GM18498 (cell line): ENCODE measurements around the gene TPI1.
"Not testable (repeated sequence)": the region's sequence is repeated elsewhere in the genome, so short reads cannot be mapped to it uniquely, and the experiment has no call there.

Experiments used
- ATAC-seq: cut with Tn5 transposase; IDR thresholded peaks from one replicate; pipeline ENCODE4 v1.9.1; 2021; ENCODE audit warnings: mild to moderate bottlenecking, moderate library complexity; ENCODE audit not compliant: unreplicated experiment

Gene TPI1

GRCh38 chr12:6890789-6891645 is 23.7 kb downstream of the TPI1 start:
- ATAC-seq = peak; percentile 94

GRCh38 chr12:6891646-6892001 is 24.3 kb downstream of the TPI1 start:
- ATAC-seq = peak; percentile 1

GRCh38 chr12:6892683-6893082 is 25.4 kb downstream of the TPI1 start:
- not testable (repeated sequence) for ATAC-seq

GRCh38 chr12:6894321-6894720 is 27.0 kb downstream of the TPI1 start:
- no peak for ATAC-seq

GRCh38 chr12:6896846-6897435 is 29.6 kb downstream of the TPI1 start:
- ATAC-seq = no peak

GRCh38 chr12:6899427-6899826 is 32.1 kb downstream of the TPI1 start:
- ATAC-seq = no peak

- ATAC-seq = no peak
These were observed 32.6 kb downstream of the TPI1 start for GRCh38 chr12:6899837-6900519.

GRCh38 chr12:6902448-6902847 is 35.1 kb downstream of the TPI1 start:
- no peak for ATAC-seq

GRCh38 chr12:6903722-6904121 is 36.4 kb downstream of the TPI1 start:
- no peak for ATAC-seq

GRCh38 chr12:6904280-6905276 is 37.2 kb downstream of the TPI1 start, which contains the start of gene LRRC23:
TSS of gene LRRC23 (plus strand) at chr12:6904822. CDS start at chr12:6905634, 812 bp downstream.
- peak; percentile 95 for ATAC-seq

GRCh38 chr12:6905414-6906040 is 38.2 kb downstream of the TPI1 start:
- no peak for ATAC-seq

- not testable (repeated sequence) for ATAC-seq
These were observed 40.8 kb downstream of the TPI1 start for GRCh38 chr12:6908141-6908540.

GRCh38 chr12:6909421-6910145 is 42.3 kb downstream of the TPI1 start:
- ATAC-seq = no peak

- no peak for ATAC-seq
These were observed 45.0 kb downstream of the TPI1 start for GRCh38 chr12:6912164-6912935.

- ATAC-seq = peak; percentile 75
These were observed 47.1 kb downstream of the TPI1 start, which contains the start of gene ENO2 for GRCh38 chr12:6914246-6914946. TSS of gene ENO2 (plus strand) at chr12:6914580. CDS start at chr12:6915833, 1,253 bp downstream.

GRCh38 chr12:6914947-6915788 is 47.8 kb downstream of the TPI1 start:
- ATAC-seq = no peak

GRCh38 chr12:6915789-6916285 is 48.5 kb downstream of the TPI1 start:
- ATAC-seq = no peak
